HCT116 (cell line): ENCODE data around the gene ATP8A1. TPM values are rescaled to one million over a fixed set of nuclear protein-coding genes. Genes with fewer than 3 reads are reported as not detected.

Experiments used
- ATAC-seq: fragments of 200-7000 bp; cut with Tn5 transposase; 2 replicates; pipeline ENCODE4 v1.9.1; 2020; ENCODE audit warnings: mild to moderate bottlenecking, moderate library complexity
- BruUV-seq: library from RNA; stranded (reverse); fragments of 400-500 nt; replicated peaks from 2 replicates; lab custom pipeline; 2021; lab: Mats Ljungman, UMichigan
- CTCF ChIA-PET: fragments of 300-600 bp; sonication (Branson Sonifier 250); formaldehyde crosslinking; loops from one replicate; lab custom pipeline; 2021; ENCODE audit warnings: antibody characterized with exemption; lab: Charles Lee
- POLR2A ChIA-PET: fragments of 300-600, 350-600 bp; sonication (Branson Sonifier 250); formaldehyde crosslinking; loops from one replicate; lab custom pipeline; 2021; ENCODE audit warnings: antibody characterized with exemption; lab: Charles Lee
- RAD21 ChIA-PET, 2 experiments: fragments of 300-600 bp; sonication (Branson Sonifier 250); formaldehyde crosslinking; loops; one replicate each; lab custom pipeline; 2023; ENCODE audit warnings: low total read pairs in 2 of 2; ENCODE audit not compliant: uncharacterized antibody in 2 of 2, unreplicated experiment in 2 of 2, low non-redundant PET in 1 of 2; lab: Charles Lee
- DNase-seq: peaks from one replicate; pipeline ENCODE4 v3.0.0-alpha.2; 2010; ENCODE audit warnings: low read depth, low spot score
- H2AFZ ChIP-seq: fragments of 200-600 bp; shearing (Covaris generic), sonication (generic); 2 replicates; pipeline ENCODE4 v1.6.1; 2017; ENCODE audit warnings: low read depth, mixed run types, mixed read lengths, antibody characterized with exemption, low read length; ENCODE audit not compliant: poor library complexity, severe bottlenecking
- H3K27ac ChIP-seq: 2 replicates; pipeline ENCODE4 v1.5.1; 2012; ENCODE audit warnings: low read depth, low read length
- H3K27me3 ChIP-seq: fragments of 200-600 bp; sonication (generic); 2 replicates; pipeline ENCODE4 v1.6.1; 2016; ENCODE audit warnings: mixed run types, low read length, mixed read lengths; ENCODE audit not compliant: insufficient read depth
- H3K36me3 ChIP-seq, 2 experiments: fragments of 200-500 bp in 1 of 2; fragments of 200-600 bp in 1 of 2; sonication (Bioruptor generic) in 1 of 2; sonication (generic) in 1 of 2; 2 replicates each; pipeline versions ENCODE4 v1.5.1 to v1.6.1; 2014 to 2016; ENCODE audit warnings: low read length in 2 of 2, inconsistent platforms in 1 of 2, mixed read lengths in 1 of 2, mixed run types in 1 of 2; ENCODE audit not compliant: insufficient read depth in 2 of 2, control insufficient read depth in 1 of 2
- H3K4me1 ChIP-seq, 2 experiments: fragments of 200-600 bp in 1 of 2; sonication (generic) in 1 of 2; 2 replicates each; pipeline versions ENCODE4 v1.5.1 to v1.6.1; 2012 to 2017; ENCODE audit warnings: low read length in 2 of 2, inconsistent platforms in 1 of 2, mild to moderate bottlenecking in 1 of 2, mixed read lengths in 1 of 2, mixed run types in 1 of 2, moderate library complexity in 1 of 2; ENCODE audit not compliant: insufficient read depth in 2 of 2, control insufficient read depth in 1 of 2
- H3K4me2 ChIP-seq: fragments of 200-600 bp; sonication (generic); 2 replicates; pipeline ENCODE4 v1.6.1; 2017; ENCODE audit warnings: mixed run types, low read length, mixed read lengths
- H3K4me3 ChIP-seq, 2 experiments: fragments of 200-600 bp in 1 of 2; sonication (generic) in 1 of 2; replicated peaks in 1 of 2; 2 replicates each; pipeline ENCODE4 v1.5.1; 2011 to 2016; ENCODE audit warnings: low read length in 2 of 2, control low read depth in 1 of 2, low read depth in 1 of 2, mild to moderate bottlenecking in 1 of 2, mixed read lengths in 1 of 2, mixed run types in 1 of 2
- H3K79me2 ChIP-seq: fragments of 200-600 bp; sonication (generic); 2 replicates; pipeline ENCODE4 v1.6.1; 2017; ENCODE audit warnings: mild to moderate bottlenecking, mixed run types, low read length, moderate library complexity, mixed read lengths; ENCODE audit not compliant: insufficient read depth
- H3K9ac ChIP-seq: fragments of 200-600 bp; sonication (generic); 2 replicates; pipeline ENCODE4 v1.6.1; 2016; ENCODE audit warnings: low read length, mixed read lengths
- H3K9me2 ChIP-seq: fragments of 200-600 bp; sonication (generic), shearing (Covaris generic); 2 replicates; pipeline ENCODE4 v1.6.1; 2017; ENCODE audit warnings: mixed run types, mild to moderate bottlenecking, moderate library complexity; ENCODE audit not compliant: insufficient read depth
- H3K9me3 ChIP-seq, 2 experiments: fragments of 200-500 bp in 1 of 2; fragments of 200-600 bp in 1 of 2; sonication (Bioruptor generic) in 1 of 2; sonication (generic) in 1 of 2; 2 replicates each; pipeline ENCODE4 v1.6.1; 2014 to 2017; ENCODE audit warnings: low read length in 2 of 2, mixed read lengths in 2 of 2, inconsistent platforms in 1 of 2, low read depth in 1 of 2, mild to moderate bottlenecking in 1 of 2, mixed run types in 1 of 2, moderate library complexity in 1 of 2; ENCODE audit not compliant: control insufficient read depth in 1 of 2, insufficient read depth in 1 of 2
- H4K20me1 ChIP-seq: fragments of 200-600 bp; sonication (generic), shearing (Covaris generic); 2 replicates; pipeline ENCODE4 v1.6.1; 2017; ENCODE audit warnings: mixed run types, mild to moderate bottlenecking, moderate library complexity; ENCODE audit not compliant: insufficient read depth
- CBX3 ChIP-seq: IDR thresholded peaks from 2 replicates; pipeline ENCODE4 v1.6.1; 2012; ENCODE audit warnings: low read depth
- CEBPB ChIP-seq: IDR thresholded peaks from 2 replicates; pipeline ENCODE4 v1.6.1; 2012; ENCODE audit warnings: low read depth
- ELF1 ChIP-seq: IDR thresholded peaks from 2 replicates; pipeline ENCODE4 v1.6.1; 2012; ENCODE audit warnings: low read depth, borderline replicate concordance
- EZH2phosphoT487 ChIP-seq: fragments of 200-600 bp; IDR thresholded peaks from 2 replicates; pipeline ENCODE4 v1.6.1; 2018; ENCODE audit warnings: antibody characterized with exemption, borderline replicate concordance
- JUND ChIP-seq: IDR thresholded peaks from 2 replicates; pipeline ENCODE4 v1.6.1; 2012
- POLR2A ChIP-seq: IDR thresholded peaks from 2 replicates; pipeline ENCODE4 v1.7.0; 2011; ENCODE audit warnings: borderline replicate concordance; ENCODE audit not compliant: insufficient read depth, insufficient read length; ENCODE audit errors: extremely low read depth
- POLR2AphosphoS5 ChIP-seq: IDR thresholded peaks from 2 replicates; pipeline ENCODE4 v1.6.1; 2011; ENCODE audit warnings: mild to moderate bottlenecking, low read depth, low read length, moderate library complexity
- TCF7L2 ChIP-seq: IDR thresholded peaks from 2 replicates; pipeline ENCODE4 v1.7.0; 2011; ENCODE audit warnings: borderline replicate concordance, inconsistent platforms; ENCODE audit not compliant: insufficient read depth, insufficient read length; ENCODE audit errors: extremely low read depth
- YY1 ChIP-seq: IDR thresholded peaks from 2 replicates; pipeline ENCODE4 v1.6.1; 2011; ENCODE audit warnings: low read length, low read depth, moderate library complexity, mild to moderate bottlenecking; ENCODE audit not compliant: insufficient replicate concordance; ENCODE audit errors: extremely low read depth
- ZNF274 ChIP-seq: fragments of 200-500 bp; sonication (Bioruptor generic); IDR thresholded peaks from 2 replicates; pipeline ENCODE4 v1.6.1; 2014; ENCODE audit warnings: mild to moderate bottlenecking, low read depth, low read length, inconsistent platforms
- intact Hi-C: fragments of 100-400 bp; cut with micrococcal nuclease; formaldehyde crosslinking; loops from 2 replicates; pipeline ENCODE4 v1.10.0; 2022
- total RNA-seq: library from RNA; stranded (reverse); gene quantifications from one replicate; pipeline ENCODE4 v1.2.1, GENCODE V29; 2021; ENCODE audit not compliant: unreplicated experiment
- TF ChIP-seq, protein P1 (sequence below), 3 experiments: fragments of 200-600 bp in 1 of 3; sonication (generic) in 1 of 3; IDR thresholded peaks in 2 of 3; conservative IDR thresholded peaks in 1 of 3; 2 replicates each; pipeline ENCODE4 v1.5.1; 2012 to 2017; ENCODE audit warnings: low read depth in 2 of 3, low read length in 2 of 3, antibody characterized with exemption in 1 of 3, borderline replicate concordance in 1 of 3, control low read depth in 1 of 3, mild to moderate bottlenecking in 1 of 3, mixed read lengths in 1 of 3, mixed run types in 1 of 3, moderate library complexity in 1 of 3; ENCODE audit not compliant: insufficient read depth in 1 of 3
- TF ChIP-seq, protein P2 (sequence below): IDR thresholded peaks from 2 replicates; pipeline ENCODE4 v1.6.1; 2011; ENCODE audit warnings: mild to moderate bottlenecking, low read length, moderate library complexity; ENCODE audit not compliant: insufficient replicate concordance; ENCODE audit errors: extremely low read depth
- TF ChIP-seq, protein P3 (sequence below): IDR thresholded peaks from 2 replicates; pipeline ENCODE4 v1.6.1; 2012

Gene ATP8A1
- total RNA-seq, 1 experiment from 2014 or later = 1.9 TPM

DNA sequence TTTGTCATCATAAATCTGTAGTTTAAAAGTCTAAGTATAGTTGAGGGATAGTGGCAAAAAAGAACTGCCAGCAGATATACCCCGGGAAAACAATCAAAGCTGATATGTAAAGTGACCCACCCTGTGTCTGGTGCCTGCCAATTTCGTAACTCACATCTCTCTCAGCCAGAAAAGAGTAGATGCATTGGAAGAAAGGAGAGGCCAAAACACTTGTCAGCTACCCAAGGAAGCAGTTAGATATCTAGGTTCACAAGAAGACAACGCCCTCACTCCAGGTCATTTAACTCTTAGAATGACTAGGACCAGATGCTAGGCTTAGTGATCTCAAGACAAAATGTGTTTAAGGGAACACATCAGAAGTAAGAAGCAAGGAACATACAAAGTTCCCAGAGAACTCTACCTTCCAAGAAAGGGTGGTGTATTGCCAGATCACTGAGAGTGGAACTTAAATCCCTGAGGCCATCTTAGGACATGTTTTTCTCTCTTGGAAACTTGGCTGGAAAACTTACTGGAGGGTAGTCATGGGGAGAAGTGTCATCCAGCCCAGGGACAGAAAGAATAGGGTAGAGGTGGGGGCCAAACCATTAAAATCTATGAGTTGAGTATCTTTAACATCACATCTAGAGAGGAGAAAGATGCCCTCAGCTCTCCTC is 133.7 kb downstream of the ATP8A1 start:
- ATAC-seq = no peak
- Histone ChIP-seq H3K9me3 (no peaks in the 10 kb centered on the region), H3K9me2 (no peaks in the 10 kb centered on the region), H3K4me3 (no peak overlapping the region), H3K79me2 (no peaks in the 10 kb centered on the region), H3K4me1 (no peaks in the 10 kb centered on the region), H2AFZ (no peak overlapping the region), H3K27me3 (peaks cover 6% of the 10 kb centered on the region; the same call in 1 of the 2 replicates), H3K9ac (no peak overlapping the region), H3K27ac (no peak overlapping the region), H3K4me2 (no peak overlapping the region), H3K36me3 (no peaks in the 10 kb centered on the region), H4K20me1 (no peaks in the 10 kb centered on the region)
- RAD21 ChIA-PET = no interaction called here
- intact Hi-C loops = no loop called here
- BruUV-seq = no TSS peak
- POLR2A ChIA-PET = no interaction called here
- TF ChIP-seq CEBPB (no peak), POLR2A (no peak), ELF1 (no peak), YY1 (no peak), TCF7L2 (no peak), JUND (no peak), EZH2phosphoT487 (no peak), CBX3 (no peak), POLR2AphosphoS5 (no peak), ZNF274 (no peak)
- TF ChIP-seq, protein P1, sequence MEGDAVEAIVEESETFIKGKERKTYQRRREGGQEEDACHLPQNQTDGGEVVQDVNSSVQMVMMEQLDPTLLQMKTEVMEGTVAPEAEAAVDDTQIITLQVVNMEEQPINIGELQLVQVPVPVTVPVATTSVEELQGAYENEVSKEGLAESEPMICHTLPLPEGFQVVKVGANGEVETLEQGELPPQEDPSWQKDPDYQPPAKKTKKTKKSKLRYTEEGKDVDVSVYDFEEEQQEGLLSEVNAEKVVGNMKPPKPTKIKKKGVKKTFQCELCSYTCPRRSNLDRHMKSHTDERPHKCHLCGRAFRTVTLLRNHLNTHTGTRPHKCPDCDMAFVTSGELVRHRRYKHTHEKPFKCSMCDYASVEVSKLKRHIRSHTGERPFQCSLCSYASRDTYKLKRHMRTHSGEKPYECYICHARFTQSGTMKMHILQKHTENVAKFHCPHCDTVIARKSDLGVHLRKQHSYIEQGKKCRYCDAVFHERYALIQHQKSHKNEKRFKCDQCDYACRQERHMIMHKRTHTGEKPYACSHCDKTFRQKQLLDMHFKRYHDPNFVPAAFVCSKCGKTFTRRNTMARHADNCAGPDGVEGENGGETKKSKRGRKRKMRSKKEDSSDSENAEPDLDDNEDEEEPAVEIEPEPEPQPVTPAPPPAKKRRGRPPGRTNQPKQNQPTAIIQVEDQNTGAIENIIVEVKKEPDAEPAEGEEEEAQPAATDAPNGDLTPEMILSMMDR (IDR thresholded peaks at IDR 0.05 in 2 of 3, conservative IDR thresholded peaks at IDR 0.05 in 1 of 3; ENCODE audit: borderline replicate concordance in 1 of 3, insufficient read depth in 1 of 3, low read depth in 2 of 3, low read length in 2 of 3) = no peak
- TF ChIP-seq, protein P2, sequence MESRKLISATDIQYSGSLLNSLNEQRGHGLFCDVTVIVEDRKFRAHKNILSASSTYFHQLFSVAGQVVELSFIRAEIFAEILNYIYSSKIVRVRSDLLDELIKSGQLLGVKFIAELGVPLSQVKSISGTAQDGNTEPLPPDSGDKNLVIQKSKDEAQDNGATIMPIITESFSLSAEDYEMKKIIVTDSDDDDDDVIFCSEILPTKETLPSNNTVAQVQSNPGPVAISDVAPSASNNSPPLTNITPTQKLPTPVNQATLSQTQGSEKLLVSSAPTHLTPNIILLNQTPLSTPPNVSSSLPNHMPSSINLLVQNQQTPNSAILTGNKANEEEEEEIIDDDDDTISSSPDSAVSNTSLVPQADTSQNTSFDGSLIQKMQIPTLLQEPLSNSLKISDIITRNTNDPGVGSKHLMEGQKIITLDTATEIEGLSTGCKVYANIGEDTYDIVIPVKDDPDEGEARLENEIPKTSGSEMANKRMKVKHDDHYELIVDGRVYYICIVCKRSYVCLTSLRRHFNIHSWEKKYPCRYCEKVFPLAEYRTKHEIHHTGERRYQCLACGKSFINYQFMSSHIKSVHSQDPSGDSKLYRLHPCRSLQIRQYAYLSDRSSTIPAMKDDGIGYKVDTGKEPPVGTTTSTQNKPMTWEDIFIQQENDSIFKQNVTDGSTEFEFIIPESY = no peak
- TF ChIP-seq, protein P3, sequence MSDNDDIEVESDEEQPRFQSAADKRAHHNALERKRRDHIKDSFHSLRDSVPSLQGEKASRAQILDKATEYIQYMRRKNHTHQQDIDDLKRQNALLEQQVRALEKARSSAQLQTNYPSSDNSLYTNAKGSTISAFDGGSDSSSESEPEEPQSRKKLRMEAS = no peak
- DNase-seq = no peak
- CTCF ChIA-PET = no interaction called here
